Suppressor macrophage treated with lipopolysaccharide for 1 hour (primary cell): ENCODE measurements around the gene GREB1.

Source experiments
- DNase-seq, 3 donors: peaks; one replicate each; pipeline ENCODE4 v3.0.0-alpha.2; 2020 to 2022

The GREB1 gene

GRCh38 chr2:11533278-11534070, at the start of gene GREB1:
GREB1 (plus strand) TSS chr2:11534045; CDS start chr2:11556615, 22,570 bp downstream.
- peak; percentile 33 to 77 (median 77) for DNase-seq

GRCh38 chr2:11488809-11489208, 45.0 kb upstream of the GREB1 start:
- DNase-seq: no peak

GRCh38 chr2:11490194-11490593, 43.7 kb upstream of the GREB1 start:
- DNase-seq: no peak

GRCh38 chr2:11491348-11491933, 42.4 kb upstream of the GREB1 start:
- DNase-seq: no peak

GRCh38 chr2:11492244-11492643, 41.6 kb upstream of the GREB1 start:
- DNase-seq: no peak

GRCh38 chr2:11492720-11493119, 41.1 kb upstream of the GREB1 start:
- DNase-seq: no peak

GRCh38 chr2:11493282-11493681, 40.6 kb upstream of the GREB1 start:
- no peak for DNase-seq

- DNase-seq: no peak
Observed at GRCh38 chr2:11494310-11494709, 39.5 kb upstream of the GREB1 start.

GRCh38 chr2:11495844-11496681, 37.8 kb upstream of the GREB1 start:
- peak in 2 of 3 donors; percentile 25 to 31 for DNase-seq

- DNase-seq: no peak
Observed at GRCh38 chr2:11498543-11499034, 35.3 kb upstream of the GREB1 start.

GRCh38 chr2:11499081-11499743, 34.6 kb upstream of the GREB1 start:
- no peak for DNase-seq

- peak in 2 of 3 donors; percentile 16 to 41 for DNase-seq
Observed at GRCh38 chr2:11500702-11501303, 33.0 kb upstream of the GREB1 start.

- DNase-seq: no peak
Observed at GRCh38 chr2:11502740-11503292, 31.0 kb upstream of the GREB1 start.

- no peak for DNase-seq
Observed at GRCh38 chr2:11503354-11503927, 30.4 kb upstream of the GREB1 start.

GRCh38 chr2:11505652-11506610, 27.9 kb upstream of the GREB1 start:
- no peak for DNase-seq

- no peak for DNase-seq
Observed at GRCh38 chr2:11506611-11506969, 27.3 kb upstream of the GREB1 start.

GRCh38 chr2:11507517-11507916, 26.3 kb upstream of the GREB1 start:
- DNase-seq: no peak

GRCh38 chr2:11508279-11508678, 25.6 kb upstream of the GREB1 start:
- no peak for DNase-seq

- DNase-seq: no peak
Observed at GRCh38 chr2:11509657-11510360, 24.0 kb upstream of the GREB1 start.

- DNase-seq: no peak
Observed at GRCh38 chr2:11512431-11512830, 21.4 kb upstream of the GREB1 start.
